ENCODE data around the gene CAPN1.

DNA sequence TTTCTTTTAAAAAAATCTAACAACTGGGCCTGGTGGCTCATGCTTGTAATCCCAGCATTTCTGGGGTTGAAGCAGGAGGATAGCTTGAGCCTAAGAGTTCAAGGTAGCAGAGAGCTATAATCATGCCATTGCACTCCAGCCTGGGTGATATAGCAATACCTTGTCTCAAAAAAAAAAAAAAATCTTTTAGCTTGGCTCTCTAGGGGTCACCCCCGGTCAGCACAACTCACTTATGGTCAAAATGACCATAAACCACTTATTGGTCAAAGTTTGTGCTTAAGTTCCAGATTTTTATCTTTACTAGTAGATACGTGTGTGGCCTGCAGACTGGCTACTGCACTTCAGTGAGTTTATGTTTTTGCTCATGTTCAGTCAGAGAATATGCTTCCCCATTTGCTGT is 18.0 kb upstream of the CAPN1 start:
- TF ChIP-seq, protein P1, sequence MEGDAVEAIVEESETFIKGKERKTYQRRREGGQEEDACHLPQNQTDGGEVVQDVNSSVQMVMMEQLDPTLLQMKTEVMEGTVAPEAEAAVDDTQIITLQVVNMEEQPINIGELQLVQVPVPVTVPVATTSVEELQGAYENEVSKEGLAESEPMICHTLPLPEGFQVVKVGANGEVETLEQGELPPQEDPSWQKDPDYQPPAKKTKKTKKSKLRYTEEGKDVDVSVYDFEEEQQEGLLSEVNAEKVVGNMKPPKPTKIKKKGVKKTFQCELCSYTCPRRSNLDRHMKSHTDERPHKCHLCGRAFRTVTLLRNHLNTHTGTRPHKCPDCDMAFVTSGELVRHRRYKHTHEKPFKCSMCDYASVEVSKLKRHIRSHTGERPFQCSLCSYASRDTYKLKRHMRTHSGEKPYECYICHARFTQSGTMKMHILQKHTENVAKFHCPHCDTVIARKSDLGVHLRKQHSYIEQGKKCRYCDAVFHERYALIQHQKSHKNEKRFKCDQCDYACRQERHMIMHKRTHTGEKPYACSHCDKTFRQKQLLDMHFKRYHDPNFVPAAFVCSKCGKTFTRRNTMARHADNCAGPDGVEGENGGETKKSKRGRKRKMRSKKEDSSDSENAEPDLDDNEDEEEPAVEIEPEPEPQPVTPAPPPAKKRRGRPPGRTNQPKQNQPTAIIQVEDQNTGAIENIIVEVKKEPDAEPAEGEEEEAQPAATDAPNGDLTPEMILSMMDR (IDR thresholded peaks at IDR 0.05; ENCODE audit: low read length) = no peak
- TF ChIP-seq EZH2 (optimal IDR thresholded peaks at IDR 0.05; ENCODE audit: low read depth, low read length) (no peak), EZH2phosphoT487 (IDR thresholded peaks at IDR 0.05; ENCODE audit: low read length) (no peak)

Data from MM.1S (cell line).